Tibial nerve (tissue), 3 donors: ENCODE measurements around the gene LEUTX.

Experiments
- POLR2A ChIP-seq, 2 donors: fragments of 450-650 bp; IDR thresholded peaks; one replicate each; pipeline ENCODE4 v1.6.1; 2017; ENCODE audit warnings: antibody characterized with exemption in 2 of 2, mild to moderate bottlenecking in 2 of 2, moderate library complexity in 2 of 2
- TF ChIP-seq, protein P1 (sequence below), 5 experiments: fragments of 200-600 bp in 3 of 5; fragments of 450-650 bp in 2 of 5; sonication (generic) in 3 of 5; IDR thresholded peaks; one replicate each; pipeline ENCODE4 v1.5.1; 2016 to 2019; ENCODE audit warnings: antibody characterized with exemption in 5 of 5, mild to moderate bottlenecking in 3 of 5, moderate library complexity in 2 of 5

DNA sequence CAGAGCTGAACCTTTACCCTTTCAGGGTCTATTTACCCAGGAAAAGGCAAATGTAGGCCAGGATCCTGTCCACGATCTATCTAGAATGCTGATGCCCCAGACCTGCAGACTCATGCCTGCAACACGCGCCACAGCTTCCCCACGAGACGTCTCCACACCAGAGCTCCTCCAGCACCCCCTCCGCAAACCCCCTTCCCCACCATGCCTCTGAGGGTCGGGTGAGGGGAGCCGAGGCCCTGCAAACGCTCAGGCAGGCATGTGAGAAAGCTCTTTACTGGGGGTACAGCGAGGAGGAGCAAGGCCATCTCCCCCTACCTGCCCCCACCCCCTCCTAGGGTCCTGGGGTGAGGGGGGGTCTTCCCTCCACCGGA lies 46.4 kb downstream of the LEUTX start:
- no peak for TF ChIP-seq POLR2A (IDR thresholded peaks at IDR 0.05)
- TF ChIP-seq, protein P1, sequence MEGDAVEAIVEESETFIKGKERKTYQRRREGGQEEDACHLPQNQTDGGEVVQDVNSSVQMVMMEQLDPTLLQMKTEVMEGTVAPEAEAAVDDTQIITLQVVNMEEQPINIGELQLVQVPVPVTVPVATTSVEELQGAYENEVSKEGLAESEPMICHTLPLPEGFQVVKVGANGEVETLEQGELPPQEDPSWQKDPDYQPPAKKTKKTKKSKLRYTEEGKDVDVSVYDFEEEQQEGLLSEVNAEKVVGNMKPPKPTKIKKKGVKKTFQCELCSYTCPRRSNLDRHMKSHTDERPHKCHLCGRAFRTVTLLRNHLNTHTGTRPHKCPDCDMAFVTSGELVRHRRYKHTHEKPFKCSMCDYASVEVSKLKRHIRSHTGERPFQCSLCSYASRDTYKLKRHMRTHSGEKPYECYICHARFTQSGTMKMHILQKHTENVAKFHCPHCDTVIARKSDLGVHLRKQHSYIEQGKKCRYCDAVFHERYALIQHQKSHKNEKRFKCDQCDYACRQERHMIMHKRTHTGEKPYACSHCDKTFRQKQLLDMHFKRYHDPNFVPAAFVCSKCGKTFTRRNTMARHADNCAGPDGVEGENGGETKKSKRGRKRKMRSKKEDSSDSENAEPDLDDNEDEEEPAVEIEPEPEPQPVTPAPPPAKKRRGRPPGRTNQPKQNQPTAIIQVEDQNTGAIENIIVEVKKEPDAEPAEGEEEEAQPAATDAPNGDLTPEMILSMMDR (IDR thresholded peaks at IDR 0.05), result no peak
